Stimulated activated naive CD8-positive, alpha-beta T cell treated with anti-CD3 and anti-CD28 coated beads, Interleukin-15, Interleukin-2, amounts not matched to agents 100 U/mL and 50 U/mL, for 24 hours (primary cell): ENCODE data around the gene VWCE.

Experiments
- ATAC-seq: fragments of 150-1000 bp; cut with Tn5 transposase; one replicate; pipeline ENCODE4 v1.10.0; 2021
- DNase-seq: peaks from one replicate; pipeline ENCODE4 v3.0.0; 2021

Gene VWCE

DNA sequence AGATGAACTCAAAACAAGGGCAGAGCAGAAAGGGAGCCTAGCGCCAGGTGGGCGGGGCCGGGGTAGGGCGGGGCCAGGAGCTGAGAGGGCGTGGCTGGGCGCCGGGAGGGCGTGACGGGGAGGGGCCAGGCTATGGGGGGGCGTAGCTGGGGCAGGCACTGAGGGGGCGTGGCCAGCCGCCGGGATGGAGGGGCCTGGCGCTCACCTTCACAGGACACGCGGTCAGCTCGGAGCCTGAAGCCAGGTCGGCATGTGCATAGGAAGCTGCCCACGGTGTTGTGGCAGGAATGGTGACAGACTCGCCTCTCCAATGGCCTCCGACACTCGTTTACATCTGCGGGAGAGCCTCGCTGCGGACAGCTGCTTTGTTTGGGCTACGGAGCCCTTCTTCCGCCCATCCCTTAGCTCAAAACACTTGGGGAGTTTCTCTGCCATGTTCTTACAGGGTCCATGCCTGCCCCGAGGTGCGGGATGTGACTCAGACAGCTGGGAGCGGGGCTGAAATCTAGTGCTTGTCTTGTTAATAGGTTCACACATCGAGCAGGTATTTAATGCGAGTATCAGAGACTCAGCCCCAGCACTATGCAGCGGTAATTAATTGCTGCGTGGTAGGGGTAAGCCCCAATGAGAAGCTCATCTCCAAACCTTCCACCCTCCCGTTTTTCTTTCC, 13.4 kb downstream of the VWCE start:
- peak; percentile 69 for DNase-seq
- ATAC-seq: peak; percentile 76

DNA sequence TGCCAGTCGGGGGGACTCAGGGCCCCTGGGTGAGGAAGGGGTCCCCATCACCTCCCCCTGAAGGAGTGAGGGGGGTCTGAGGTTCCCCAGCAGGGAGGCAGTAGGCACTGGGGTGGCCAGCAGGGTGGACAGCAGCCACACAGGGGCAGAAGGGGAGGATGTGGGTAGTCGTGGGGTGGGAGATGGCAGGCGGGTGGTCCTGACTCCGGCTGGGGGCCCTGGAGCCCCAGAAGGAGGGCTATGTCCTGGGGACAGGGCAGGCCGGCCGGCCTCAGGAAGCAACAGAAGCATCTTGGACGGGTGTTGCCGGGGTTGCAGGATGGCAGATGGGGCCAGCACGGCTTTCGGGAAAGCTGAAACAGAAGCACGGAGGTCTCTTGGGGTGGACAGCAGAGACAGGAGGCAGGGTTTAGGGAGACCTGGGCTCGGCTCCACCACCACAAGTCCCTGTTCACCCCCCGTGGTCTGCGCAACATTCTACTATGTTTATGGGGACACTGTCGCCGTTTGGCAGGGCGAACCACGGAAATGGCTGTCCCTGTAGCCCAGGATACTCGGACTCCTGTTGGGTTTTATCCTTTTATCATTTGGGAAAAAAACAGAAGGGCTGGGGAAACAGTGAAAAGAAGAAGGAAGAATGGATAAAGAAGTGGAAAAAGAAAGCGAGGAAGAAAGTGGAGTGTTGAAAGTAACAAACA, 14.1 kb downstream of the VWCE start:
- ATAC-seq: no peak

DNA sequence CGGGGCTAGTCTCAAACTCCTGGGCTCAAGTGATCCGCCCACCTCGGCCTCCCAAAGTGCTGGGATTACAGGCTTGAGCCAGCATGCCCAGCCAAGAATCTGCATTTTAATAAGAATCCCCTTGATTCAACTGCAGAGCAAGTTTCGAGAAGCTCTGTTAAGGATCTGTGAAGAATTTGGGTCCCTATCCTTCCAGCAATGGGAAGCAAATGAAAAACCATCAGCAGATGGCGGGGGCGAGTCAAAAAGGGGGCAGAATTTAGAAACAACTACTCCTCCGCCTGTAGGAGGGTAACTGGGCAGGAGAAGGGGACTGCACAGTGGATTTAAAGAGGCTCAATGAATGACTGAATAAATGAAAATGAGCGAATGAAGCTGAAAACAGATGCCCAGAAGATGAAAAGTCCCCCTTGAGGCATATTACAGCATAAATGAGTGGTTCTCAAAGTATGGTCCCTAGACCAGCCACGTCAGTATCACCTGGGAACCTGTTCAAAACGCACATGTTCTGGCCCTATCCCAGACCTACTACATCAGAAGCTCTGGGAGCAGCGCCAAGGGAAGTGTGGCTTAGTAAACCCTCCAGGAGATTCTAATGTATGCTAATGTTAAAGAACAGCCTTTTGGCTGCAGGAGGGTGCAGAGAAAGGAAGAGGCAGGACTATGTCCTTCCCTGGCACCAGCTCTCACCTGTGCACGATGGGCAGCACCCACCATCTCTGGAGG, 15.0 kb downstream of the VWCE start:
- ATAC-seq (no peak), DNase-seq (no peak)

More for the DNA sequence above, 14.1 kb downstream of the VWCE start:
- DNase-seq: no peak

DNA sequence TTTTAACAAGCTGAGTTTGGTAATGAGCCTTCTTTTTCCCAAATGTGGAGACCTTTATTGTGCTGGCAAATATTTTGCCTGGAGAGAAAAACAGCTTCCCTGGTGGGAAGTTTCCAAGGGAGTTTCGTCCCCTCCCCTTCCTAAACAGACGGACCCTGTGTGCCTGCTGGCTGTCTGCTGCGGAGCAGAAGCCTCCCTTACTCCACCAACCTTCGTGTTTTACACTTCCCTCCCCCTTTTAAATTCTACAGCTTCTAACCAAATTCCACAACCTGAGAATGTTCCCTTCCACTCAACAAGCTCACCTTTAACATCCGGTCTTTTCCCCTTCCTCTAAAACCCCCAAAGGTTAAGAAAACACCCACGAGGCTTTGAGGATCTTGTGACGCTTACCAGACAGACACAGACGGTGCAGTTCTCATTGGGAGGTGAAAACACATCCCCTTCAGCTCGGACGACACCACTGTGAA, 17.1 kb downstream of the VWCE start:
- ATAC-seq: no peak

DNA sequence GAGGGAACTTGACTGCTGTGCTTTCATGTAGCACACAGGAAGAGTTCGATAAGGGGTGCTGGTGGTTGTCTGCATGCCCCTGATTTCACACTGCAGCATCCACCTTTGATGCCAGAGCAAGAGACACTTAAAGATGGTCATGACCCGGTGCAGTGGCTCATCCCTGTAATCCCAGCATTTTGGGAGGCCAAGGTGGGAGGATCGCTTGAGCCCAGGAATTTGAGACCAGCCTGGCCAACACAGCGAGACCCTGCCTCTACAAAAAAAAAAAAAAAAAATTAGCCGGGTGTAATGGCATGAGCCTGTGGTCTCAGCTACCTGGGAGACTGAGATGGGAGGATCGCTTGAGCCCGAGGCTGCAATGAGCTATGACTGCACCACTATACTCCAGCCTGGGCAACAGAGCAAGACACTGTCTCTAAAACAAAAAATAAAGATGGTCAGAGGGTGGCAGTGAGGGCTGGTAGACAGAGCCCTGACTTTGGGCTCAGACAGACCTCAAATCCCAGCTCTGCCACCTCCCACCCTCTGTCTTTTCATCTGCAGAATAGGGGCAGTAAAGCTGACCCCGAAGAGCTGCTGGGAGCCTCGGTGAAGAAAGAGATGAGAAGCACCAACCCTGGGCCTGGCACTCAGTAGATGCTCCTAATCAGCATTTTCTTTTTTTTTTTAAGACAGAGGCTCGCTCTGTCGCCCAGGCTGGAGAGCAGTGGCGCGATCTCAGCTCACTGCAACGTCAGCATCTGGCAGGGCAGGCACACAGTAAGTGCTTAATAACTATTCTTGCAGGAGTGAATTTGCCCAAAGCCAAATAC, 17.7 kb downstream of the VWCE start:
- no peak for DNase-seq
- ATAC-seq: no peak

More for the DNA sequence above, 17.1 kb downstream of the VWCE start:
- no peak for DNase-seq

DNA sequence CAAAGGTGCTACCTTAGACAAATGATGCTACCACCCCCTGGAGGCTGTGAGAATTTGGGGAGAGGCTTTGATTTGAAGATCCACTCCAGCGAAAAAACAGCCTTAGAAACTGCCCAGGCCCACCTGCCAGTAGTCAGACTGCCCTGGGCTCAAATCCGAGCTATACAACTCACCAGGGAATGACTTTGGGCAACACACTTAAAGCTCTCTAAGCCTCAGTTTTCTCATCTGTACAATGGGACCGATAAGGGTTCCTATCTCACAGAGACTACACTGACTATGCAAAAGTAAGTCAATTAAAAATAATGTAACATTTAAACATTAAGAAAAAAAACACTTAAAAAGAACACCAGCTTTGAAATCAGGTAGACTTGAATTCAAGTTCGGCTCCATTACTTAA, 19.9 kb downstream of the VWCE start:
- no peak for ATAC-seq
- no peak for DNase-seq

DNA sequence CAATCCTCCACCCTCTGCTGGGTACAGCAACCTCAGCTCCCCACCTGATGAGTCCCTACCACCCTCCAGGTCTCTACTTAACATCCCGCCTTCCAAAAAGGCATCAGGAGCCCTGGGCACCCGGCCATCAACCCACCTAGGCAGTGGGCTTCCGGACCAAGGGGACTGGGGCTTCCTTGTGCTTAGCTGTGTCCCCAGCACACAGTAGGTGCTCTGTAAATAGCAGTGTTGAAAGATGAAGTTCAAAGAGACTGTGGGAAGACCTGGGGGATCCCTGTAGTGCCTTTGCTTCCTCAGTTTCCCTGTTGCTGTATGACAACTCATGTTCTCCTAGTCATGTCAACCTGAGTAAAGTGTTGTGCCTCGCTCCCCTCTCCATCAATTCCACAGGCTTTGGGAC, 21.0 kb downstream of the VWCE start:
- DNase-seq (no peak), ATAC-seq (no peak)

DNA sequence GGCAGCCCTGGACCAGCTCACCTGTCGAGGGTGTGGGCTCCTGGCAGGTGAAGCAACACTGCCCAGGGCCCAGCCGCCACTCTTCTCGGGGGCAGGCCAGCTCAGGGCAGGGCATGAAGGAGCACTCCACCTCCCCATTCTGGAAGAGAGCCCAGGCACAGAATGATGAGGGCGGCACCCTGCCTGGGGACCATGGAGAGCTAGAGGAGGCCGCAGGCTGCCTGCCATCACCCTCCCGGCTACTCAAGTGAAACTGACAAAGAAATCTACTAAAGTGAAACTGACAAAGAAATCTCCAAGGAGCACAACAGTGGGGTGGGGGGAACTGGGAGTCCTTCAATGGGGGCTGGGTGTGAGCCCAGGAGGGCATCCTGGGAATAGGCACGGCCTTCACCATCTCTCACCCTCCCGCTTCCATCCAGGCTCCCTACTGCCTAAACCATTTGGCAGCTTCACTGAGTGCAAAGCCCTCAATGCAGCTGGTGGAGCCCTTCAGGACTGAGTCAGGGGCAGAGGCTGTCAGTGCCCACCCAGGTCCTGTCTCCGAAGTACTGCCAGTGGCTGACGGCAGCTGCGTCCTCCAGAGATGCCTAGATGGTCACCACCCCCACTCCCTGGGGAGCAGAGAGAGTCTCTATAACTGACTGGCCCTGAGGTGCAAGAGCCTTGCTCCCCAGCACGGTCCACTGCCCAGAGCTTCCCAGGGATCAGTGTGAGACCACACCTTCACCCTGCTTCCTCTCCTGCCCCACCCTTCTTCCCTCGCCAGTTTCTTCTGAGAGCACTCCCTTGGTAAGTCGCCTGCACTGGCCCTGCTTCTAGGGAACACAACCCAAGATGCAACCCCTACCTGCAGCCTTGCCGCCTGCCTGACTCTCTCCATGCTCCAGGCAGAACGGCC, 21.7 kb downstream of the VWCE start:
- no peak for DNase-seq
- ATAC-seq: no peak

DNA sequence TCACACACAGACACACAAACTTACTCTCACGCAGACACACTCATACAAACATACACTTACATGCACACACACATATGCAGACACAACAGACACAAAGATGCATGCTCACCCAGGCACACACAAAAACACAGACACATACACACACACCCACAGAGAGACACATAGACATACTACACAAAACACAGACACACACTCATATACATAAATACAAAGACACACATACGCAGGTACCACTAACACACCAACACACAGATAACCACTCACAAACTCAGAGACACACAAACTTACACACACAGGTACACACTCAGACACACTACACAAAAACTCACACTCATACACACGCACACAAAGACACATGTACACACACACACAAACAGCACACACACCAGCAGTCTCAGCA, 22.4 kb downstream of the VWCE start:
- no peak for DNase-seq
- ATAC-seq: no peak

DNA sequence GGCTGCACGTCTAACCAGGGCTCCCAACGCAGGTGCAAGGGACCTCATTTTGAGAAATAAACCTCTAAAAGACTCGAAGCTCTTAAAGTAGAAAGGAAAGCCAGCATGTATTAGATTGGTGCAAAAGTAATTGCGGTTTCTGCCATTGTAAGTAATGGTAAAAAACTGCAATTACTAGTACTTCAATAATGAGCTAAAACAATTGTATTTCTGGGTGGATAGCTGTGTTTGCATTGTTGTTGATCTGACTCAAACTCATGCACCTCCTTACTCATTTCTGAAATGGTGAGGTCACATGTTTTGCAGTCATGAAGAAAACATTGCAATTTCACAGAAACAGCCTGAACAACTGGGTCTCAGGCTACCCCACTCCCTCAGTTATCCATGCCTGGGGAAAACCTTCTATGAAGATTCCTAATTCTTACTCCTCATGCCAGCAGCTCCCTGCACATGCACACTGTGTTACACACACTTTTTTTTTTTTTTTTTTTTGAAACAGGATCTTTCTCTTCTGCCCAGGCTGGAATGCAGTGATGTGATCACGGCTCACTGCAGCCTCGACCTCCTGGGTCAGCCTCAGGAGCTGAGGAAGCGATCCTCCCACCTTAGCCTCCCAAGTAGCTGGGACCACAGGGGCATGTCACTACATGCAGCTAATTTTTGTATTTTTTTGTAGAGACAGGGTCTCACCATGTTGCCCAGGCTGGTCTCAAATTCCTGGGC, 24.6 kb downstream of the VWCE start:
- DNase-seq (no peak), ATAC-seq (no peak)

DNA sequence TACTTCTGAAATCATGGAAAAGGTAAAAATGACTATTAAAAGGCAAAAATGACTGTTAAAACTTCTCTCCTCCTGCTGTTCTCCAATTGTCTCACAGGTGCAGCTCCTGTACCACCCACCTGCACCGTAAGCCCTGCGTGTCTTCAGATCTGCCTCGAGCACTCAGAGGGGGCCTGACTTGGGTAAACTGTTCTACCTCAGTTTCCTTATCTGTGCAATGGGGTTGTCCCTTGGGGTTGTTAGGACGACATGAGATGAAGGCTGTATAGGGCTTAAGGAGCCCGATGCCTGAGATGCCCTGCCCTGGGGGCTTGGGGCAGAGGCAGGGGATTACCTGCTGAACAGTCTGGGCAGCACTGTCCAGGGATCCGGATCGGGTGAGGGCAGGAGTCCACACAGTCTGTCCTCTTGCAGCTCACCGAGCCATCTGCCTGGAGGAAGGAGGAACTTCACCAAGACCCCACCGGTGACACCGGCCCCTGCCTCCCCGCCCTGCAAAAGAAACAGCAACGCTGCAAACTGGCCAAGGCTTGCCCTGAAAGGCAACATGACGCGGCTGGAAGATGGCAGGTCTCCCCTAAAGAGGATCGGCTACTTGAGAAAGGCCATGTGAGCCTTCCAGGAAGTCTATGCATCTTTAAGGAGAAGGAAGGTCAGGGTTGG, 26.4 kb downstream of the VWCE start:
- ATAC-seq (no peak), DNase-seq (no peak)

DNA sequence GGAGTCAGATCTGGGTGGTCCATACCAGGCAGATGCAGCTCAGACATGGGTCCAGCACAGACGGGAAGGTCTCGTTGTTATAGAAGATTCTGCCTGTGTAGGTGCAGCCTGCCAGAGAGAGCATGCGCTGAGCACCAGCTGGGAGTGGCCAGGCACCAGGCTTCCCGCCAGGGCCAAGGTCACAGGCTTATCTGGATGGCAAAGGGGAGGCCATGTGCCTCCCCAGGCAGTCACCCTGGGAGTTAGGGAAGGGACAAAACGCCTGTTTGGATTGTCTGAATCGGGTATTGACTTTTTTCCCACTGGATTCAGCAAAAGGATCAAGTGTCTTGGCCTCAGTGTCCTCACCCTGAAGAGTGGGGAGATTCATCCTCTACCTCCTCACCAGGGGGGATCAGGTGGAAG, 27.7 kb downstream of the VWCE start:
- ATAC-seq (no peak), DNase-seq (no peak)

DNA sequence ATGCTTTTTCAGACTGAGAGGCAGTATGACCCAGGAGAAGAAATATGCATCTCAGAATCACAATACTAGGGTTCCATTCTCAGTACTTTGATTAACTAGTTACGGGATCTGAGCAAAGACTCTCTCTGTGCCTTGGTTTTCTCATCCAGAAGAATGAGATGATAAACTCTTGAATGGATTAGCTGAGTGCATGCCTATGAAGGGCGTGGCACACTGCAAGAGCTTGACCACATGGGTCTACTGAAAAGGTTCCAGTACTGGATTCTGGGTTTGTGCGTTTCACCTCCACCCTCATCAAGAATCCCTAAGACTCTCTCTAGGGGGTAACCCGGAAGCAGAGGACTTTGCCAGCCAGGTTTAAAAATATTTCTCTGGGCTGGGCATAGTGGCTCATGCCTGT, 28.5 kb downstream of the VWCE start:
- ATAC-seq: no peak
- no peak for DNase-seq

DNA sequence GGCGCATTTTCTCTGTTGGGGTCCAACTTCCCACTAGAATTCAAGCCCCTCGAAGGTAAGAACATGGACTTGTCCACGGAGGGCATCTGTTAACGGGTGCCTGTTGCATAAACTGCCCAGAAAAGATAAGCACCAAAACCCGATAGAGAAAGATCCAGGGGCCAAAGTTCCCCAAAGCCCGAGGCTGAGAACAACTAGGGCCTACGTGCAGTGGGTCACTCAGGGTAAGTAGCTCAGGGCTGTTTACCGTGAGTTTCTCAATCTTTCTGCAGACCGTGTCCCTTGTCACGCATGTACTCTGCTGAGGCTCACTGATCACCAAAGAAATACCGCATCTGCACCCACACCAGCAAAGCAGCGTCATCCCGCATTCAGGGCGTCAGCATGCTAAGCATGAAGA, 29.8 kb downstream of the VWCE start:
- no peak for ATAC-seq

DNA sequence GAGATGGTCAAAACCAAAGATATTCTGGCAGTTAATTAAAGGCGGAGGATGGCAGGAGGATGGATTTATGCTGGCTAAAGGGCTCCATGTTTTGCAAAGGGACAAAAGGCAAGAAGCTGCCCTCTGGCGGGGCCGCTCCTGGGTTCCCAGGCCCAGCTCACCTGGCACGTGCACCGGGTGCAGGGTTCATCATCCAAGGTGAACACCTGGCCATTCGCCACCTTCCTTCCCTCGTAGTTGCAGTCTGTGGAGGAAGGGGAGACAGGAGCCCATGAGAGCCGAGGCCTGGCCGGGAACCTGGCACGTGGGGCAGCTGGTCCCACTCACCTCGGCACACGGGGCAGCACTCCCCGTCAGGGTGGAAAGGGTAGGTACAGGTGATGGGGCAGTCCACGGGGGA, 30.3 kb downstream of the VWCE start:
- DNase-seq (no peak), ATAC-seq (no peak)

More for the DNA sequence above, 29.8 kb downstream of the VWCE start:
- no peak for DNase-seq

DNA sequence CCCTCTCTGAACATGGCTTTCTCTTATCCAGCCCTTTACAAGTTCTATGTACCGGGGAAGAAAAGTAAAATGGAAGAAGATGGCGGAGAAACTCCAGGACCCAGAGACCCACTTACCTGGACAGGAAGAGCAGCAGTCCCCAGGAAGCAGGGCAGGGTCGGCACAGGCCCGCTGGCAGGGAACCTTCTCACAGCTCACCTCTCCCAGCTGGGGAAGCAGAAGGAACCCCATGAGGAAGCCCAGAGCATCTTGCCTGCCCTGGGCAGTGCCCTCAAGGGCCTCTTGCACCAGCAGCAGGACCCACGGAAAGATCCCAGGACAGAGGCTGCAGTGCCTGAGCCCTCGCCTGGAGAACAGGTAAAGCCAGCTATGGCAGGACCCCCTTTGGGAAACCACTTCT, 30.7 kb downstream of the VWCE start:
- DNase-seq (no peak), ATAC-seq (no peak)

DNA sequence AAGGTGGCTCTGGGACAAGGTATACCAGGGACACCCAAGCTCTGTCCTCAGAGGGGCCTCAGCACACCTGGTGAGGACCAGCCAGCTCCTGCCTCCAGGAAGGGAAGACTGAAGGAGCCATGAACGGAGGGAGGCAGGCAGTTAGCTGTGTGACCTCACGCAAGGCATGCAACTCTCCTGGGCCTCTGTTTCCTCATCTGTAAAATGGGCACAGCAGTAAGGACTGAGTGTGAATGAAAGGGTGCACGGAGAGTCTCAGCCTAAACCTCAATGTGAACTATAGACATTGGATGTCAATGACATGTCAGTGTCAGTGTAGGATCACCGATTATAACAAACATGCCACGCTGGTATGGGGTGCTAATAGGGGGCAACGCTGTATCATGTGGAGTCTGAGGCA, 35.8 kb downstream of the VWCE start:
- no peak for ATAC-seq

DNA sequence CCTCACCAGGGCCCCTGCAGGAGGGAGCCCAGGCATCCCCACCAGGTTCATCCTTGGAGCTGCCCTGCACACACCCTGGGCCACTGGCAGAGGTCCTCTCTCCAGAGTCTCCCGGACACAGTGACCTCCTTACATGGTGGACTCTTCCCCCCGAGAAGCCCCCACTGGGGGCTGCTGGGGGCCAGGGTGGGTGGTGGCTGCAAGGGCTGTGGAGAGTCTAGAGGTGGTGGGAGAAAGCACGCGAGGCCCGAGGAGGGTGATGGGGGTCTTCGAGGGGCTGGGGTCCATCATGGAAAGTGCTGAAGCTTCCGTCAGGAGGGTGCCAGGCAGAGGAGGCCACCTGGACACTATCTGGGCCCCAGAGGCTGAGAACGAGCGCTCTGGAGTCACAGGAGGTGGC, 36.6 kb downstream of the VWCE start:
- ATAC-seq (peak; percentile 21), DNase-seq (no peak)

More for the DNA sequence above, 35.8 kb downstream of the VWCE start:
- DNase-seq: no peak

DNA sequence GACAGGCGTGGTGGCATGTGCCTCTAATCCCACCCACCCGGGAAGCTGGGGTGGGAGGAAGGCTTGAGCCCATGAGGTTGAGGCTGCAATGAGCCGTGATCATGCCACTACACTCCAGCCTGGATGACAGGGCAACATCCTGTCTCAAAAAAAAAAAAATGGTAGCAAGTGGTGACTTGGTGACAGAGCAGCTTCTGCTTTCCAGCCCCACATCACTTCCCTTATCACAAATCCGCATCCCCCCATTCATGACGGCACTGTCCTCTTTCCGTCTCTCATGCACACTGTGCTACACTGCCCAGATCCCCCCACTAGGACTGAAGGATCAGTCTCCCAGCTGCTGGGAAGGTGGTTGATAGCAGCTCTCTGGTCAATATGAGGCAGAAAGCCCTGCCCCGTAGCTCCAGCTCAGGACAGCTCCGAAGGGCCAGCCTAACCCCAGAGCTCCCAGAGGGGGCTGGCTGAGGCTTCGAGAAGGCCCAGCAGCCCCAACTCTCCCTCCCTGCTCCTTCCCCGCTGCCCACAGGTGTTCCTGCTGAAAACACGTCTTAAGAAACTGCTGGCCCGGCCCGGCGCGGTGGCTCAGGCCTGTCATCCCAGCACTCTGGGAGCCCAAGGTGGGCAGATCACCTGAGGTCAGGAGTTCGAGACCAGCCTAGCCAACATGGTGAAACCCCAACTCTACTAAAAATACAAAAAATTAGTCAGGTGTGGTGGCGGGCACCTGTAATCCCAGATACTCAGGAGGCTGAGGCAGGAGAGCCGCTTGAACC, 38.2 kb downstream of the VWCE start:
- DNase-seq: no peak
- no peak for ATAC-seq
